T-helper 1 cell treated with Interleukin-12 subunit alpha and Interleukin-12 subunit beta and Interleukin-4 antibody, amounts not matched to agents 30 μg/mL and 1 μg/mL, for 36 hours (primary cell): Measurements from ENCODE around the gene FBLN2.

ENCODE experiments used
- H3K27ac Mint-ChIP-seq: one replicate; pipeline ENCODE4 v1.8.0; 2021; ENCODE audit warnings: mild to moderate bottlenecking, mixed read lengths
- H3K27me3 Mint-ChIP-seq: one replicate; pipeline ENCODE4 v1.8.0; 2021; ENCODE audit warnings: low read depth, mixed read lengths
- H3K36me3 Mint-ChIP-seq: one replicate; pipeline ENCODE4 v1.8.0; 2021; ENCODE audit warnings: low read depth, mixed read lengths
- H3K4me1 Mint-ChIP-seq: one replicate; pipeline ENCODE4 v1.8.0; 2021; ENCODE audit warnings: low read depth, mixed read lengths
- H3K4me3 Mint-ChIP-seq: one replicate; pipeline ENCODE4 v1.8.0; 2021; ENCODE audit warnings: mild to moderate bottlenecking, moderate library complexity, mixed read lengths
- H3K9me3 Mint-ChIP-seq: one replicate; pipeline ENCODE4 v1.8.0; 2021; ENCODE audit warnings: mixed read lengths

Gene FBLN2

DNA sequence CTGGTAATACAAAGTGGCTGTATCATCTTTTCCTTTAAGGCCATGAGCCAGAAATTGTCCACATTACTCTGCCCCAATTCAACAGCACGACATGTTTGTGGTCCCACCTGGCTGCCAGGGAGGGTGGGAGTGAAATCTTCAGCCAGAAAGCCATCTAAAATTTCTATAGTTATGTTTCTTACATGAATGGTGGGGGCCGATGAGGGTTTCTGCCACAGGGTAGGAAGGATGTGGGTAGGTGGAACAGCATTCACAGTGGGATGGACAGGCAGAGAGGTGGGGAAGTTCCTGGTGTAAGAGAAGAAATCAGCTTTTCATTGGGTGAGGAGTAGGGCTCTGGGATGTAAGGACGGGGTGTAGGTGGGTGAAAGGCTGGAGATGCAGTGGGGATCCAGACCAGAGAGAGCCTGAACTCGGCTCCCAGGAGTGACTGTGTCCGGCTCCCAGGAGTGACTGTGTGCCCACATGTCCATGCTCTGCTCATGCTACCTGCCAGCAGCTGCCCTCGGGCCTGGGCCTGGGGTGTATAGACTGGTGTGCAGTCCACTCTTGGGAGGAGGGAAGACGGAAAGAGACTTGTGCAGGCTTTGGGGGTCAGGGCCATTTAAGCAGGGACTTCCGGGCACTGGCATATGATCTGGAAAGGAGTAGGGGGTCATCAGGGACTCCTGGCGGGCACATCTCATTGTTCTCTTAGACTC, 3.8 kb upstream of the FBLN2 start:
- Mint-ChIP-seq H3K4me1 (peaks cover 30% of the 10 kb centered on the region), H3K27ac (no peak overlapping the region), H3K4me3 (peak overlapping the region; percentile 36), H3K27me3 (peaks cover 52% of the 10 kb centered on the region), H3K36me3 (peaks cover 6% of the 10 kb centered on the region), H3K9me3 (peaks cover 15% of the 10 kb centered on the region)

DNA sequence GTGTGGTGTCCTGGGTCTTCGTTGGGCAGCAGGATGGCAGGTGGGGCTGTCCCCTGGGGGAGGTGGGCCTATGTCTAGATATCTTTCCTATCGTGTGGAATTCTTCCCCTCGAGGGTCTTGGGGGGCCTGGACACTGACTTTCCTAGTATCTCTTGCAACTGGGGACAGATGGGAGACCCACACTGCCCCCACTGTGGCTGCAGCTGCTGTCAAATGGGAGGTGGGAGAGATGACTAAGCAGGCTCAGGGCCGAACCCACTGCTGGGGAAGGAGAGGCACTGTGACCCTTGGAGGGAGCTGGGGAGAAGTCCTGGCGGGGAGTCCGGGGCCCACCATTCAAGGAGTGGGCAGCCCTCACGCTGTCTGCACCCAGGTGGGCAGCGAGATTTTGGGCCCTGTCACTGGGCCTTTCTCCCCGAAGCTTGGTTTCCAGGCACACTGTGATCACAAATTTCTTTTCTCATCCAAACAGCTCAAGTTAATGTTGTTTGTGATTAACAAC, 2.9 kb upstream of the FBLN2 start:
- Mint-ChIP-seq H3K27me3 (peaks cover 58% of the 10 kb centered on the region), H3K4me1 (peaks cover 28% of the 10 kb centered on the region), H3K36me3 (peaks cover 3% of the 10 kb centered on the region), H3K9me3 (peaks cover 12% of the 10 kb centered on the region), H3K4me3 (no peak overlapping the region), H3K27ac (no peak overlapping the region)

GRCh38 chr3:13546667-13547171, 2.2 kb upstream of the FBLN2 start:
- Mint-ChIP-seq H3K4me1 (peaks cover 28% of the 10 kb centered on the region), H3K36me3 (peaks cover 3% of the 10 kb centered on the region), H3K27me3 (peaks cover 52% of the 10 kb centered on the region), H3K4me3 (no peak overlapping the region), H3K9me3 (peaks cover 7% of the 10 kb centered on the region), H3K27ac (no peak overlapping the region)

GRCh38 chr3:13547591-13548371, 1.1 kb upstream of the FBLN2 start:
- peaks cover 54% of the 10 kb centered on the region for H3K27me3 Mint-ChIP-seq
- H3K9me3 Mint-ChIP-seq: no peaks in the 10 kb centered on the region
- no peak overlapping the region for H3K27ac Mint-ChIP-seq
- peaks cover 28% of the 10 kb centered on the region for H3K4me1 Mint-ChIP-seq
- H3K36me3 Mint-ChIP-seq: peaks cover 3% of the 10 kb centered on the region
- H3K4me3 Mint-ChIP-seq: no peak overlapping the region

DNA sequence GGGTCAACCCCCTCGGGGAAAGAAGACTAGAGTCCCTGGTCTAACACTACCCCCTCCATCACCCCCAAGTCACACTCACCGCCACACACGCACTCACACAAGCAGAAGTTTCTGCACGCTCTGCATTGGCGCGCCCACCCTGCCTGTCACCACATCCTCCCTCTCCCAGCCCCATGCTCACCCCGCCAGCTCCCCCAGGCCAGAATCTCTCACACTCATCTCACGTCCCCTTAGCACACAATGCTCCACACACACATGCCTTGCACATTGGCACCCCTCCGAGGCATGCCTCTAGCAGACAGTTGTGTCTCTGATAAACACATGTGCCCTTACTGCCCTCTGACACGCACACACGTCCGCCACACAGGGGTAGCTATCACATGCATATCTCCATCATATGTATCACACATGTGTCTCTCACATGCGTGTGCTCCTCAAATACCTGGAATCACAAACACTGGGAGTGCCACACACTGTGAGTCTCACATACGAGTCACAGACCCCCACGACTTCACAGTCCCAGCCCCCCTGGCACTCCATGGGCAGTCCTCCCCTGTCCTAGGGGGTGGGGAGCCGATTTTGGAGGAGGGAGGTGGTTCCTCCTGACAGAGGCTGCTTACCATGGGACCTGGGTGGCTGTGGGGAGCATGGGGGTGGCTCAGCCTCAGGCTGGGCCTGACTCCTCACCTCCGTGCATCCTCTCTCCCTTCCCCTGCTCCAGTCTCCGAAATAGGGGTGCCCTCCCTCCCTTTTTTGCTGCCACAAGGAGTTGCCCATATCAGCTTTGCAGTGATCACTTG, 898 bp downstream of the FBLN2 start:
- no peaks in the 10 kb centered on the region for H3K9me3 Mint-ChIP-seq
- H3K27me3 Mint-ChIP-seq: peaks cover 61% of the 10 kb centered on the region
- H3K4me3 Mint-ChIP-seq: peak overlapping the region; percentile 62
- H3K36me3 Mint-ChIP-seq: peaks cover 3% of the 10 kb centered on the region
- H3K27ac Mint-ChIP-seq: no peak overlapping the region
- peaks cover 16% of the 10 kb centered on the region for H3K4me1 Mint-ChIP-seq

GRCh38 chr3:13550423-13550690, 1.4 kb downstream of the FBLN2 start:
- peaks cover 56% of the 10 kb centered on the region for H3K27me3 Mint-ChIP-seq
- H3K9me3 Mint-ChIP-seq: no peaks in the 10 kb centered on the region
- no peak overlapping the region for H3K4me3 Mint-ChIP-seq
- peaks cover 3% of the 10 kb centered on the region for H3K36me3 Mint-ChIP-seq
- peaks cover 11% of the 10 kb centered on the region for H3K4me1 Mint-ChIP-seq
- H3K27ac Mint-ChIP-seq: no peak overlapping the region

DNA sequence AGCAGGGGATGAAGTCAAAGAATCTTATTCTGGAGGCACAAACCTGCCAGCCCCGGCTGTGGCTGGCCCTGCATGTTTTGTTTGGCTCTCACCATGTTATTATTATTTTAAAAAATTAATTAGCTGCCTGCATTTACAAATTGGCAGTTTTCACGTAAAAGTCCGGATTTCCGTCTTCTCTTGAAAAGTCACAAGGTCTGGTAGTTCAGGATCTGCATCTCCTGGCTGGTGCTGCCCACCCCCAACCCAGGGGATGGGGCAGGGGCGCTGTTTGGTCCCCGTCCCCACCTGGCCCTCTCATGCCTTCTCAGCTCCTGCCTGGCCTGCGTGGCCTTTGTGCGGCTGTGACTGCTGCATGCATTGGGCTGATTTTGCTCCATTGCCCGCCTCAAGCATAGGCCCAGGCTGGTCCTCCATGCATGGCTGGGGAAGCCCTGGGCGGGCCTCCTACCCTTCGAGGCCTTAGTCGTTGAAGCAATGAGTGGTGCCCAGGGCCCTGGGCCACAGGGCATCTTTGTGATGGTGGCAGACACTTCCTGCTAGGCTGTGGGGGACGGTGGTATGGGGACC, 2.0 kb downstream of the FBLN2 start:
- peaks cover 8% of the 10 kb centered on the region for H3K4me1 Mint-ChIP-seq
- H3K36me3 Mint-ChIP-seq: peaks cover 3% of the 10 kb centered on the region
- H3K9me3 Mint-ChIP-seq: no peaks in the 10 kb centered on the region
- H3K27me3 Mint-ChIP-seq: peaks cover 52% of the 10 kb centered on the region
- no peak overlapping the region for H3K27ac Mint-ChIP-seq
- no peak overlapping the region for H3K4me3 Mint-ChIP-seq

DNA sequence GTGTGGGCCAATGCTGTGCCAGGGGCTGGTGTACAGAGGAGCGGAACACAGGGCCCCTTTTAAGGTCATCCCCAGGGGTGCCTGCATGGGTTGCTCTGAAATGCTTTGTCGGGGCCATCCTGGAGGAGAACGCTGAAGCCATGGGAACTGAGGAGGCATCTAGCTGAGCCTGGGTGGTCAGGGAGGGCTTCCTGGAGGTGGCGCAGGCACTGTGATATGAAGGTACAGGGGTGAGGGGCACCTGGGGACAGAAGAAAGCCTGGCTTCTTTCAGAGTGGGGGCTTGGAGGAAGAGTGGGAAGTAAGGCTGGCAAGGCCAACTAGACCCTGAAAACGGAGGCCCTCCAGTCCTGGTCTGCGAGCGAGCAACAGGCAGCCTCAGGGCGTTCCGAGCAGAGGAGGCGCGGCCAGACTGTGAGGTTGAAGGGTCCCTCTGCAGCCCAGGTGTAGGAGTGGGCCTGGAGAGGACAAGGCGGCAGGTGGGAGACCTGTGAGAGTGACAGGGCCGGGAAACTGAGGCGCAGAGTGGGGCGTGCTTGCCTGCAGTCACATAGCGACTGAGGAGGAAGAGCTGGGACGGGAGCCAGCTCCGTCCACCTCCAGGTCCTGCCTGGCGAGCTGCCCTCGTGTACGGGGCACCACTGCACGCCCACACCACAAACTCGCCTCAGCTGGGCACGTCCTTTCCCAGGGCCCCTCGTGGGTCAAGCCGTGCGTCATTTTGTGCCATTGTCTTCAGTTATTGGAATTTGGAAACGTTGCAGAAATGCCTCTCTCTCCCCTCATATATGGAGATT, 4.1 kb downstream of the FBLN2 start:
- H3K27me3 Mint-ChIP-seq: peaks cover 42% of the 10 kb centered on the region
- no peak overlapping the region for H3K4me3 Mint-ChIP-seq
- peaks cover 7% of the 10 kb centered on the region for H3K4me1 Mint-ChIP-seq
- H3K36me3 Mint-ChIP-seq: peaks cover 3% of the 10 kb centered on the region
- H3K27ac Mint-ChIP-seq: no peak overlapping the region
- no peaks in the 10 kb centered on the region for H3K9me3 Mint-ChIP-seq

- H3K27me3 Mint-ChIP-seq: peaks cover 41% of the 10 kb centered on the region
- H3K4me1 Mint-ChIP-seq: peaks cover 4% of the 10 kb centered on the region
- no peak overlapping the region for H3K27ac Mint-ChIP-seq
- H3K9me3 Mint-ChIP-seq: no peaks in the 10 kb centered on the region
- H3K36me3 Mint-ChIP-seq: peaks cover 3% of the 10 kb centered on the region
- no peak overlapping the region for H3K4me3 Mint-ChIP-seq
Observed at GRCh38 chr3:13553686-13554085, 4.8 kb downstream of the FBLN2 start.

DNA sequence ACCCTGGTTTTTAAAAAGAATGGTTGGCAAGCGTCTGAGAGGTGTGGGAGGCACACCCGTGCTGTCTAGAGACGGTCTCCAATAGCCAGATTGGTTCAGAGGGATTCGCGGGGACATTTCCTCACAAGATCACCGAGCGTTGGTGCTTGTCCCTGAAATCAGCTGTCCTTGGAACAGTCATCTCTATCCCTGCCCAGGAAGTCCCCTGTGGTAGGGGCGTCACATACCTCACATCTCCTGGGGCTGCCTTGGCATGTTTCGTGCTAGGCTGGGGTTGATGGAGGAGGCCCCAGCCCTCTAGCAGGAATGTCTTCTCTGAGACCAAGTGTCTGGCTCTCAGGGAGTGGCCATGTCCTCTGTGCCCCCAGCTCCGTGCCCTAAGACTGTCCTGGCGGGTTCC, 6.8 kb downstream of the FBLN2 start:
- H3K27me3 Mint-ChIP-seq: peaks cover 45% of the 10 kb centered on the region
- no peak overlapping the region for H3K27ac Mint-ChIP-seq
- H3K4me3 Mint-ChIP-seq: no peak overlapping the region
- H3K9me3 Mint-ChIP-seq: no peaks in the 10 kb centered on the region
- no peaks in the 10 kb centered on the region for H3K4me1 Mint-ChIP-seq
- H3K36me3 Mint-ChIP-seq: no peaks in the 10 kb centered on the region

DNA sequence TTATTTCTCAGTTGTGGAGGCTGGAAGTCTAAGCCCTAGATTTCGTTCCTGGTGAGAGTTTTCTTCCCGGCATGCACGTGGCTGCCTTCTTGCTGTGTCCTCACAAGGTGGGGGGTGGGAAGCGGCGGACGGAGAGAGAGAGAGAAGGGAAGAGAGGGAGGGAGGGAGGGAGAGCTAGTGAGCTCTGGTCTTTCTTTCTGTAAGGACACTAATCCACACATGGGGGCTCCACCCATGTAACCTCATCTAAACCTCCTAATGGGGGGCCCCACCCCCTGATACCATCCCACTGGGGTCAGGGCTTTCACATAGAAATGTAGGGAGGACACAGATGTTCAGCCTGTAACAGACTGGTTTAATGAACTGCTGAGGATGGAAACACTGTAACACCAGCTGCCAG, 7.3 kb downstream of the FBLN2 start:
- Mint-ChIP-seq H3K27ac (no peak overlapping the region), H3K27me3 (peaks cover 47% of the 10 kb centered on the region), H3K4me3 (no peak overlapping the region), H3K9me3 (no peaks in the 10 kb centered on the region), H3K4me1 (no peaks in the 10 kb centered on the region), H3K36me3 (no peaks in the 10 kb centered on the region)

DNA sequence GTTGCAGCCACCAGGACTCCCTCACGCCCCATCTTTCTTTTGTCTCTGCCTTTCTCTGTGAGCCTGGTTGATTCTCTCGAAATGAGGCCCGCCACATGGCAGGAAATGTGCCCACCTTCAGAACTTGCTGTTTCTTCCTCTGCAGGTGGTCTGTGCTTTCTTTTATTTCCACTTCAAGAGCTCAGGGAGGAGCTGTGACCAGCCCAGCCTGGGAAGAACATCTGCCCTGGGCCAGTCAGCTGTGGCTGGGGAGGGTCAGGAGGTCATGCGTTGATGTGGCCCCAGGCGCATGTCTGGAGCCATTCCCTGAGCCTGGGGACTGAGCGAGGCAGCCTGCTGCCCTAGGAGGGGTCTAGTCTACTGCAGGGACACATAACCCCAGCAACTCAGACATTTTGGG, 8.0 kb downstream of the FBLN2 start:
- Mint-ChIP-seq H3K36me3 (no peaks in the 10 kb centered on the region), H3K4me3 (no peak overlapping the region), H3K9me3 (no peaks in the 10 kb centered on the region), H3K27me3 (peaks cover 48% of the 10 kb centered on the region), H3K4me1 (no peaks in the 10 kb centered on the region), H3K27ac (no peak overlapping the region)

DNA sequence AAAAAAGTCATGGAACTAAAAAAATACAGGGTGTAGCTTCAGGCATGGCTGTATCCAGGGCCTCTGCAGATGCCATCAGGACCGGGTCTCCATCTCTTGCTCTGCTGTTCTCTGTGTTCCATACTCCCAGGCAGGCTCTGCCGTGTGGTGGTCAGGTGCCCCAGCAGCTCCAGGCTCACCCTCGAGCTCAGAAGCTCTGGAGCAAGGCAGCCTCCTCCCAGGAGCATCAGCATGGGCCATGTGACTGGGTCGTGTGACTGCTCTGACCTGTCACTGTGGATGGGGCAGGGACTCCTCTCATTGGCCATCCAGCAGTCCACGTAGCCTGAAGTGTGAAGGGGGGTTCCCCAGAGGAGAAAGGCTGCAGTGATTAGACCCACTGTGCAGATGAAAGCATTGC, 8.5 kb downstream of the FBLN2 start:
- Mint-ChIP-seq H3K9me3 (no peaks in the 10 kb centered on the region), H3K4me3 (no peak overlapping the region), H3K27me3 (peaks cover 44% of the 10 kb centered on the region), H3K36me3 (no peaks in the 10 kb centered on the region), H3K4me1 (no peaks in the 10 kb centered on the region), H3K27ac (no peak overlapping the region)

- no peaks in the 10 kb centered on the region for H3K36me3 Mint-ChIP-seq
- H3K9me3 Mint-ChIP-seq: no peaks in the 10 kb centered on the region
- H3K27me3 Mint-ChIP-seq: peaks cover 41% of the 10 kb centered on the region
- H3K27ac Mint-ChIP-seq: no peak overlapping the region
- H3K4me1 Mint-ChIP-seq: no peaks in the 10 kb centered on the region
- H3K4me3 Mint-ChIP-seq: no peak overlapping the region
Observed at GRCh38 chr3:13557926-13558325, 9.0 kb downstream of the FBLN2 start.
